GM20000 (cell line): ENCODE results near the gene AIFM1.

Experiments
- DNase-seq: peaks from one replicate; pipeline ENCODE4 v3.0.0; 2012; ENCODE audit warnings: low spot score
- CTCF ChIP-seq: IDR thresholded peaks from 2 replicates; pipeline ENCODE4 v1.5.1; 2012; ENCODE audit warnings: mild to moderate bottlenecking, control low read depth; ENCODE audit errors: extremely low read depth, missing control alignments

Gene AIFM1

GRCh38 chrX:130158311-130158710, 7.3 kb downstream of the AIFM1 start:
- TF ChIP-seq CTCF = no peak
- no peak for DNase-seq

- TF ChIP-seq CTCF = no peak
- DNase-seq = no peak
Observed at GRCh38 chrX:130155564-130155963, 10.1 kb downstream of the AIFM1 start.

DNA sequence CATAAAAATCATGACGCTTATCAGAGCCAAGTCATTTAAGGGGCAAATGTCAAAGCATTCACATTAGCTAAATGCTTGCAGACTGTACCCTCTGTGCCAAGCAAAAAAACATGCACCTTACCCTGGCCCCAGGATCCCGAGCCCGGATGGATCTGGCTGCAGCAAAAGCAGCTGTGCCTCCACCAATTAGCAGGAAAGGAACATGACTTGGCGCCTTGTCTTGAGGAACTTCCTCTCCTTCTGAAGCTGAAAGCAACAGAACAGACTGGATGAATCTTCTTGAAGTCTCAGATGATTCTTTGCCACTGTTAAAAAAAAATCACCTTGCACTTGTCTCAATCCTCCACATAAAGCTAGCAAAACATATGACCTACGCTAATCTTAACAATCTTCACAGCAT, 18.0 kb downstream of the AIFM1 start:
- TF ChIP-seq CTCF = no peak
- no peak for DNase-seq

- no peak for TF ChIP-seq CTCF
- DNase-seq = no peak
Observed at GRCh38 chrX:130145123-130145522, 20.5 kb downstream of the AIFM1 start.

- TF ChIP-seq CTCF = no peak
Observed at GRCh38 chrX:130144509-130144908, 21.1 kb downstream of the AIFM1 start.

GRCh38 chrX:130139474-130140201, 26.0 kb downstream of the AIFM1 start:
- DNase-seq = no peak
- no peak for TF ChIP-seq CTCF

More at GRCh38 chrX:130144509-130144908, 21.1 kb downstream of the AIFM1 start:
- no peak for DNase-seq

- no peak for TF ChIP-seq CTCF
- no peak for DNase-seq
Observed at GRCh38 chrX:130136961-130137360, 28.7 kb downstream of the AIFM1 start.
